GM21360 (cell line): ENCODE measurements around the gene KCNAB2.
"Not testable (repeated sequence)": the region's sequence is repeated elsewhere in the genome, so short reads cannot be mapped to it uniquely, and the experiment has no call there.

ENCODE experiments used
- ATAC-seq: cut with Tn5 transposase; IDR thresholded peaks from one replicate; pipeline ENCODE4 v1.9.1; 2021; ENCODE audit warnings: mild to moderate bottlenecking, moderate library complexity; ENCODE audit not compliant: unreplicated experiment

Gene KCNAB2

GRCh38 chr1:6009120-6010040, 36.3 kb upstream of the KCNAB2 start:
- ATAC-seq = no peak

- no peak for ATAC-seq
Observed at GRCh38 chr1:6010554-6010953, 35.1 kb upstream of the KCNAB2 start.

- ATAC-seq = no peak
Observed at GRCh38 chr1:6011161-6011945, 34.3 kb upstream of the KCNAB2 start.

GRCh38 chr1:6011946-6012258, 33.8 kb upstream of the KCNAB2 start:
- no peak for ATAC-seq

- no peak for ATAC-seq
Observed at GRCh38 chr1:6012529-6013318, 33.0 kb upstream of the KCNAB2 start.

GRCh38 chr1:6013491-6013890, 32.2 kb upstream of the KCNAB2 start:
- ATAC-seq = no peak

GRCh38 chr1:6014130-6014999, 31.3 kb upstream of the KCNAB2 start:
- no peak for ATAC-seq

GRCh38 chr1:6016191-6016865, 29.4 kb upstream of the KCNAB2 start:
- no peak for ATAC-seq

GRCh38 chr1:6017654-6018053, 28.0 kb upstream of the KCNAB2 start:
- ATAC-seq = not testable (repeated sequence)

- ATAC-seq = no peak
Observed at GRCh38 chr1:6019166-6019845, 26.4 kb upstream of the KCNAB2 start.

- no peak for ATAC-seq
Observed at GRCh38 chr1:6022193-6022592, 23.5 kb upstream of the KCNAB2 start.

- no peak for ATAC-seq
Observed at GRCh38 chr1:6023346-6023745, 22.3 kb upstream of the KCNAB2 start.

- no peak for ATAC-seq
Observed at GRCh38 chr1:6024376-6024775, 21.3 kb upstream of the KCNAB2 start.

- no peak for ATAC-seq
Observed at GRCh38 chr1:6025269-6026094, 20.2 kb upstream of the KCNAB2 start.

- peak; percentile 81 for ATAC-seq
Observed at GRCh38 chr1:6026095-6026809, 19.4 kb upstream of the KCNAB2 start.

- ATAC-seq = no peak
Observed at GRCh38 chr1:6027591-6027990, 18.1 kb upstream of the KCNAB2 start.

- ATAC-seq = no peak
Observed at GRCh38 chr1:6028042-6028850, 17.4 kb upstream of the KCNAB2 start.
